22Rv1 (cell line): ENCODE data around the gene GABRR2.

Experiments used
- H3K27ac ChIP-seq: fragments of 450-650 bp; 2 replicates; pipeline ENCODE4 v1.5.1; 2017
- CTCF ChIP-seq: fragments of 450-650 bp; IDR thresholded peaks from 2 replicates; pipeline ENCODE4 v1.5.1; 2017; ENCODE audit warnings: mild to moderate bottlenecking
- ZFX ChIP-seq: fragments of 450-650 bp; IDR thresholded peaks from 2 replicates; pipeline ENCODE4 v1.6.1; 2017; ENCODE audit warnings: antibody characterized with exemption, borderline replicate concordance

GABRR2 gene

DNA sequence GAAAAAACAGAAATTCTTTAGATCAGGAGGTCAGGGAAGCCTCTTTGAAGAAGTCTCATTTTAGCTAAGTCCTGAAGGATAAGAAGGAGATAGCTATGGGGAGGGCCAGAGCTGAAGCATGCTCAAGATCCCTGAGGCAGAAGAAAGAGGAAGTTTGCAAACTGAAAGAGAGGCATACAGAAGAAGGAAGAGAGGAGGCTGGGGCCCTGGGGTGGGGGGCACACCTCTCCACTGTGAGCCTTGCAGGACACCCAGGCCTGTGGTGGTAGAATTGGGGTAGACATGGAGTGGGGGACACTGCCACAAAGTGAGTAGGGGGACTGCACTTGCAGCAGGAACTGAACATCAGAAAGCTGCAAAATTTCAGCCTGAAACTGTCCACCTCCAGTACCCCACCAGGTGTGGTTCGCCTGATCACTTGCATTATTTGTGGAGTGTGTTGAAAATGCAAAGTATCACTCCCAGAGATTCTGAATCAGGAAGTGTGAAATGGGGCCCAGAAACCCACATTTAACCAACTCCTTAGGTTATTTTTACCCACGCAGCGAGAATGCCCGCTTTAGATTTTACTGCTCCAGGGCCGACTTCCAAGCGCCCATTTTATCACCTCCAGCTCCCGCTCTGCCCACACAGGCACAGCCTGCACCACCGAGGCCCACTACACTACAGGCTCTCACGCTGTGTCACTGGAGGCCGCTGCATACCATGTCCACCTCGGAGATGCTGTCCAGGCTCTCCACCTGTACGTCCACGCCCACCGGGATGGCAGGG lies 44.0 kb downstream of the GABRR2 start:
- H3K27ac ChIP-seq = no peak overlapping the region
- TF ChIP-seq ZFX (no peak), CTCF (no peak)

DNA sequence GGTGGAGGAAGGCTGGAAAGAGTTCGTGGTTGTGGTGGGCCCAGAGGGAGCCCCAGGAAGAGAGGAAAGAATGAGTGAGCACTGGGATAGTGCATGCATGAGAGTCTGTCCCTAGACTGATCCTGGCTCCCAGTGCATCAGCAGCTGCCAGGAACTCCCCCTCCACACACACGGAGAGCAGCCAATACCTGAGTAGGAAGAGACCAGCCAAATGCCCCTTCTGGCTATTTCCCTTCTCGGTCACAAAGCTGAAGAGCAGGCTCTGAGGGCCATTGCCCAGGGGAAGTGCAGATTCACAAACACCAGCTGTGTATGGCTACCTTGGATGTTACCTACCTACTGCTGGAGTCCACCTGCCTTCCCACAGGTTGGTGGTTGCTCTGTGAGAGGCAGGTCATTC lies 45.1 kb downstream of the GABRR2 start:
- no peak for TF ChIP-seq CTCF
- no peak for TF ChIP-seq ZFX
- no peak overlapping the region for H3K27ac ChIP-seq

- TF ChIP-seq CTCF (no peak), ZFX (no peak)
Measured at GRCh38 chr6:89269252-89269651, 45.8 kb downstream of the GABRR2 start.

GRCh38 chr6:89268776-89269175 lies 46.3 kb downstream of the GABRR2 start:
- TF ChIP-seq CTCF (no peak), ZFX (no peak)
- no peak overlapping the region for H3K27ac ChIP-seq

More at GRCh38 chr6:89269252-89269651, 45.8 kb downstream of the GABRR2 start:
- H3K27ac ChIP-seq = no peak overlapping the region

- no peak for TF ChIP-seq CTCF
Measured at GRCh38 chr6:89267918-89268317, 47.2 kb downstream of the GABRR2 start.

GRCh38 chr6:89264296-89264695 lies 50.8 kb downstream of the GABRR2 start:
- TF ChIP-seq ZFX (no peak), CTCF (no peak)
- H3K27ac ChIP-seq = no peak overlapping the region

More at GRCh38 chr6:89267918-89268317, 47.2 kb downstream of the GABRR2 start:
- no peak overlapping the region for H3K27ac ChIP-seq

GRCh38 chr6:89260832-89261231 lies 54.3 kb downstream of the GABRR2 start:
- H3K27ac ChIP-seq = no peak overlapping the region

More at GRCh38 chr6:89260832-89261231, 54.3 kb downstream of the GABRR2 start:
- no peak for TF ChIP-seq CTCF
- TF ChIP-seq ZFX = no peak
